Activated CD4-positive, alpha-beta T cell treated with anti-CD3 and anti-CD28 coated beads, Interleukin-2, amount 50 U/mL, for 1 hour (primary cell): Measurements from ENCODE around the gene ORC2.

Experiments used
- DNase-seq: peaks from one replicate; pipeline ENCODE4 v3.0.0-alpha.2; 2020

Gene ORC2

DNA sequence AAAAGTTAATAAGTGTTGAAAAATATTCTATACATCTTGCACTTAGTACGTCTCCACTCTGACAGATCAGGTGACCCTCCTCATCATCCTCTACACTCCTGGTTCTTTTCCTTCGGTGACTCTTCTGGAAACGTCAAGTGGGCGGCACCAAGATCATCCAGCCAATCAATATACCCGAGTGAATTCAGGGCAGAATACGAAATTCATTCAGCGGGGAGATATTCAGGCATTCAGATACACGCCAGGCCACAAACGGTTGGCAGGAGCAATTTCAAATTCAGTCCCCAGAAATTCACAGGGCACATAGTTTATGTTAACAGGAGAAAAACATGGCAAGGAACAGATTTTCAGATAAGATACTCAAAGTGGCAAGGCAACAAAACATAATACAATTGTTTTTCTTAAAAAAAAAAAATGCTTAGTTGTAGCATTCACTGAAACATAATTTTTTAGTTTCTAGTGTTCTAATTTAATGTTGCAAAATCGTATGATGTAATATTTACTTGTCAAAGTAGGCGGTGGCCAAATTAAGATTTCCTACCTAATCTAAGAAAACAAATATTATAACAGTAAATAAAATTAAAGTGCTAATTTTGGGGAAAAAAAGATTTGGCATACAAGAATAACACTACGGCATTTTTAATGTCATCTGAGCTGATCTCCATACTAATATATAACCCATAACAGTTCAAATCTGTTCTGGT, 103.2 kb downstream of the ORC2 start:
- DNase-seq: no peak
